GM19438 (cell line): Measurements from ENCODE around the gene TMEM145.

ENCODE experiments used
- ATAC-seq: cut with Tn5 transposase; IDR thresholded peaks from one replicate; pipeline ENCODE4 v1.9.1; 2021; ENCODE audit warnings: low read depth; ENCODE audit not compliant: unreplicated experiment

The TMEM145 gene

DNA sequence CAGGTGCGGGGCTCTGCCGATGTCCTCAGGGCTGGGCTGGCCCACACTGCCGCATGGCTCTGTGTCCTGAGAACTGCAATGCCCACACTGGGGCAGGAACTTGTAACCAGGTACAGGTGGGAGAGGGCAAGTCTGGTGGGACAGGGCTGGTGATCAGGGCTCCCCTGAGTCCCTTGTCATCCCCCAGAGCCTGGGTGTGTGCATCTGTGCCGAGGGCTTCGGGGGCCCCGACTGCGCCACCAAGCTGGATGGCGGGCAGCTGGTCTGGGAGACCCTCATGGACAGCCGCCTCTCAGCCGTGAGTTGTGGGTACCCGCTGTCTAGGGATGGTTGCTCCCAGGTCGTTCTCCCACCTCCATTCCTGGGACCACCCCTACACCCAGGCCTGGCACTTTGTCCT lies 42.8 kb downstream of the TMEM145 start:
- no peak for ATAC-seq

DNA sequence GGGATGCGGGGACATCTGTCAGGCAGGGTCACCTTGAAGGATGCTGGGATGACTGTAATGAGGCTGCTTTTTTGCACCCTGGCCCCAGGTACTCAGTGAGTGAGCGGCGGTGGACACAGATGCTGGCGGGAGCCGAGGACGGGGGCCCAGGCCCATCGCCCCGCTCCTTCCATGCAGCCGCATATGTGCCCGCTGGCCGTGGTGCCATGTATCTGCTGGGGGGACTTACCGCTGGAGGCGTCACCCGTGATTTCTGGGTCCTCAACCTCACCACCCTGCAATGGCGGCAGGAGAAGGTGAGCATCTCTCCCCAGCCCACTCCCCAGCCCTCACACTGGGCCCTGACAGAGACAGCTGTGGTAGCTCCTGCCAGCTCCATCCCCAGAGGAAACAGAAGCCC lies 43.6 kb downstream of the TMEM145 start:
- ATAC-seq = no peak

DNA sequence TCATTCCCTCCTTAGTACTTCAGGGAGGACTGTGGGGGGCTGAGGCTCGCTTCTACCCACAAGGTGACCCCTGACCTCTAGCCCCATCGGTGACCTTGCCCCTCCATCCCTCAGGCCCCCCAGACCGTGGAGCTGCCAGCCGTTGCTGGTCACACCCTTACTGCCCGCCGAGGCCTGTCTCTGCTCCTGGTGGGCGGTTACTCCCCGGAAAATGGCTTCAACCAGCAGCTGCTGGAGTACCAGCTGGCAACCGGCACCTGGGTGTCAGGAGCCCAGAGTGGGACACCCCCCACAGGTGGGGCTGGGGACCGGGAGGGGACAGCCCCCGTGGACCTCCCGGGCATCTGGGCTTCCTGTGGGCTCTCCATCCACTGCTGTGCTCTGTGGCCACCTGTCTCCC lies 44.2 kb downstream of the TMEM145 start:
- no peak for ATAC-seq

DNA sequence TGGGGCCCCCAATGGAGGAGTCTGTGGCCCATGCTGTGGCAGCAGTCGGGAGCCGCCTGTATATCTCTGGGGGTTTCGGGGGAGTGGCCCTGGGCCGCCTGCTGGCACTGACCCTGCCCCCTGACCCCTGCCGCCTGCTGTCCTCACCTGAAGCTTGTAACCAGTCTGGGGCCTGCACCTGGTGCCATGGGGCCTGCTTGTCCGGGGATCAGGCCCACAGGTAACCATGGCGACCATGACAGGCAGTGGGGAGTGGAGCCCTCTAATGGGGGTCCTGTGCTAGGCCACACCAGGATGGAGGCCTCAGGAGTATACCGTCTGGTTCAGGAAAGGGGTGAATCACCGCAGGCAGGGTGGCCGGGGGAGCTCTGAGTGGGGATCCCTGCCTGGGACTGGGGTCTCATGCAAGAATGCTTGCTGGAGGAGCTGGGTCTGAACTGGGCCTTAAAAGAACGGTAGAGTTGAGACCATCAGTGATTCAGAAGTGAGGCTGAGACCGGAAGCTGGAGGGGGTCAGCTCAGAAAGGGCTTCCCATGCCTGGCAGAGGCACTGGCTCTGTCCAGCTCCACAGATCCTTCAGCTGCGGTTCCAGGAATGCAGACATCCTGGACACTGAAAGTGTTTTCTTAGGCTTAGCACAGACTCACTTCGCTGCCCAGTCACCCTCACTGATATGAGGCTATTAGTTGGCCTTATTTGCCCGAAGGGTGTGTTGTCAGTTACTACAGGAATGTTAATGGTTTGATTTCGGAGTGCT lies 47.9 kb downstream of the TMEM145 start:
- ATAC-seq = no peak

DNA sequence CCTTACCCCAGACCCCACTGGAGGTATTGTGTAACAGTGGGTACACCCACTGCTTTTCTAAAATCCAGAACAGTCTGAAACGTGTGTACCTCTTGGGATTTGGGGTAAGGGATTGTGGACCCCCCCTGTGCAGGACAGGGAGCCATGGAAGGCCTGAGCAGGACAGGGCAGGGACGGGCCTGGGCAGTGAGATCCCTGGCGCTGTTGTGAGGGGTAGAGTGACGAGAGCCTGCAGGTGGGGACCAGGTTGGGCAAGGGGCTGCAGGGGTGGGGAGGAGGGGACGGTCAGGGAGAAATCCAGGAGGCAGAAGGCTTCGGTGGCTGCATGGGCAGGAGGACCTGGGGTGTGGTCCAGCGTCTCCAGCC lies 48.4 kb downstream of the TMEM145 start:
- no peak for ATAC-seq

DNA sequence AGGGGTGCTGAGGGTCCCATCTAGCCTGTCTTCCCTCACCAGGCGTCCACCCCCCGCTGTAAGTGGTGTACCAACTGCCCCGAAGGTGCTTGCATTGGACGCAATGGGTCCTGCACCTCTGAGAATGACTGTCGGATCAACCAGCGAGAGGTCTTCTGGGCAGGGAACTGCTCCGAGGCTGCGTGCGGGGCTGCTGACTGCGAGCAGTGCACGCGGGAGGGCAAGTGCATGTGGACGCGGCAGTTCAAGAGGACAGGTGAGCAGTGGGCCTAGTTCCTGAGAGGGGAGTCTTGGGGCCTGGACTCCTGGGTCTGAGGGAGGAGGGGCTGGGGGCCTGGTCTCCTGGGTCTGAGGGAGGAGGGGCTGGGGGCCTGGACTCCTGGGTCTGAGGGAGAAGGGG lies 49.2 kb downstream of the TMEM145 start:
- no peak for ATAC-seq

DNA sequence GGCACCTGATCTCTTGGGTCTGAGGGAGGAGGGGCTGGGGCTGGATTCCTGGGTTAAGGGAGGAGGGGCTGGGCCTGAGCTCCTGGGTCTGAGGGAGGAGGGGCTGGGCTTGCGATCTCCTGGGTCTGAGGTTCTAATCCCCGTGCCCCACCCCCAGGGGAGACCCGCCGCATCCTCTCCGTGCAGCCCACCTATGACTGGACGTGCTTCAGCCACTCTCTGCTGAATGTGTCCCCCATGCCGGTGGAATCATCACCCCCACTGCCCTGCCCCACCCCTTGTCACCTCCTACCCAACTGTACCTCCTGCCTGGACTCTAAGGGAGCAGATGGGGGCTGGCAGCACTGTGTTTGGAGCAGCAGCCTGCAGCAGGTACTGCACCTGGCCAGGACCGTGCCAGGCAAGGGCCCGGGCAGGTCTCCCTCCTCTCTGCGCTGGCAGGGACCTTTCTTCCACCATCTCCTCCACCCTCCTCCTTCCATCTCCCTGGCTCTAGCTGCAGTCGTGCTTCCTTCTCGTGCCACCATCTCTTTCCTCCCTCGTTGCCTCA lies 49.9 kb downstream of the TMEM145 start:
- ATAC-seq = no peak

DNA sequence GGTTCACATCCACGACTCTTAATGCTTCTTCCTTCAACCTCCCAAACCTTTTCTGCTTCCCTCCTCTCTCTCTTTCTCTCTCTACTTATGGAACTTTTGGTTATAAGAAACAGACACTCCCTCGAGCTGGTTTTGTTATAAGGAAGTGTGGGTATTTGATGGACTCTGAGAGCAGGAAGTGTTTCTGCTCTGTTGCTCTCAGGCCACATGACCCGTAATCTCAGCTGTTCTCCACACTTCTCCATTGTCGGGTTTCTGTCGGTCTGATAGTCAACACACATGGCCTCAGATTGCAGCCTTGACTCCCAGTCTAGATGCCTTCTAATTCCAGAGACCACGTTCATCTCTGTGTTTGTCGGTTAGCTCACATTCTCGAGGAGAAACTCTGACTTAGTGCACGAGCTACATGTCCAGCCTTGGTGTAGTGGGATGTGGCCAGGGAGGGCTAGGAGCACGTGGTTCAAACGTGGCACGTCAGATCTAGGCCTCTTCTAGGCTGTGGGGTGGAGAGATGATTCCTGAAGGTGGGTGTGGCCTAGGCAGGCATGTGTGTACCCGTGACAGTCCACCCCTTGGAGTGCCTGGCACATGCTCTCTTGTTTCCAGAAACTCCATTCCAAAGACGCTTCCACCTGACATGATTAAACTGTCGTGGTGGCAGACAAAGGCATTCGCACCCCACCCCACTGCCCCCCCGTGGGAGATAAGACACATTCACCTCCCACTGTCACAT lies 50.7 kb downstream of the TMEM145 start:
- no peak for ATAC-seq

DNA sequence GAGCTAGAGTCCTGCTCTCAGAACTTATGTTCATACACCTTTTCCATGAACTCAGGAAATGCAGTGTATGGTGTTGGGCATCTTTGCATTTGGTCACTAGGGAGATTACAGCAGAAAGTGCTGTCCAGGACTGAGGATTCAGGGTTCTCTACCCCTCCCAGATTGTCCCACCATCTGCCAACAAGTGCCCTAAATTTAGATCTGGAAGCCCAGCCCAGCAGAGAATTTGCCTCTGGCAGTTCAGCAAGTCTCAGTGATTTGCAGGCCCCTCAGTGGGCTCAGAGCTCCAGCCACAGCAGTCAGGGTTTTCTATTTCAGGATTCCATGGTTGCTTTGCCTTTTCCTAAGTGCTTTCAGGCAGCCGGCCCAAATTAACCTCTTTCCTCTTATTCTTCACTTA lies 53.6 kb downstream of the TMEM145 start:
- ATAC-seq = no peak

DNA sequence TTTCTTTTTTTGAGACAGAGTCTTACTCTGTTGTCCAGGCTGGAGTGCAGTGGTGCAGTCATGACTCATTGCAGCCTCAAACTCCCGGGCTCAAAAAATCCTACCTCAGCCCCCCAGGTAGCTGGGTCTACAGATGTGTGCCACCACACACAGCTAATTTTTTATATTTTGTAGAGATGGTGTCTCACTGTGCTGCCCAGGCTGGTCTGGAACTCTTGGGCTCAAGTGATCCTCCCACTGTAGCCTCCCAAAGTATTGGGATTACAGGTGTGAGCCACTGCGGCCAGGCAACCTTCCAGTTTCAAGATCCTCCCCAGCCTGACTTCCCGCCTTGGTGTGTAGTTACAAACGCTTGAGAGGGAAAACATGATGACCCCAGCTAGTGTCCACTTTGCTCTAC lies 54.8 kb downstream of the TMEM145 start:
- ATAC-seq = no peak

DNA sequence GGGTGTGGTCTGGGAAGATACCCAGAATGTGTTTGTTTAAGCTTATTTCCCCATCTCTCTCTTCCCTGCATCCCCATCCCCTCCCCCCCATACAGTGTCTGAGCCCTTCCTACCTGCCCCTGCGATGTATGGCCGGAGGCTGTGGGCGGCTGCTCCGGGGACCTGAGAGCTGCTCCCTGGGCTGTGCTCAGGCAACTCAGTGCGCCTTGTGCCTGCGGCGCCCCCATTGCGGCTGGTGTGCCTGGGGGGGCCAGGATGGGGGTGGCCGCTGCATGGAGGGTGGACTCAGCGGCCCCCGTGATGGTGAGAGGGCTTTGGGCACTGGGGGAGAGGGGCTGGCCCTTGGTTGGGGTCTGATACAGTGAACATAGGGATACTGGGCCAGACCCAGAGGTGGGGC lies 55.3 kb downstream of the TMEM145 start:
- no peak for ATAC-seq

DNA sequence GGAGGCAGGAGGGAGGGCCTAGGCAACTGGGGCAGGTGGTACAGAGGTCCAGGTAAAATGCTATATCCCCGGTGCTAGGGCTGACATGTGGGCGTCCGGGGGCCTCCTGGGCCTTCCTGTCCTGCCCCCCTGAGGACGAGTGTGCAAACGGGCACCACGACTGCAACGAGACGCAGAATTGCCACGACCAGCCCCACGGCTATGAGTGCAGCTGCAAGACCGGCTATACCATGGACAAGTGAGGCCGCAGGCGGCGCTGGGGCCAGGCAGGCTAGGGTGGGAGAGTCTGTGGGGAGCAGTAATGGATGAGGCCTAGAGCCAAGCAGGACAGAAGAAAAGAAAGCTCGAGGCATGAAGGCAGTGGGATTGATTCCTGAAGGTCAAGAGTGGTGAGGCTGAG lies 55.7 kb downstream of the TMEM145 start:
- no peak for ATAC-seq

DNA sequence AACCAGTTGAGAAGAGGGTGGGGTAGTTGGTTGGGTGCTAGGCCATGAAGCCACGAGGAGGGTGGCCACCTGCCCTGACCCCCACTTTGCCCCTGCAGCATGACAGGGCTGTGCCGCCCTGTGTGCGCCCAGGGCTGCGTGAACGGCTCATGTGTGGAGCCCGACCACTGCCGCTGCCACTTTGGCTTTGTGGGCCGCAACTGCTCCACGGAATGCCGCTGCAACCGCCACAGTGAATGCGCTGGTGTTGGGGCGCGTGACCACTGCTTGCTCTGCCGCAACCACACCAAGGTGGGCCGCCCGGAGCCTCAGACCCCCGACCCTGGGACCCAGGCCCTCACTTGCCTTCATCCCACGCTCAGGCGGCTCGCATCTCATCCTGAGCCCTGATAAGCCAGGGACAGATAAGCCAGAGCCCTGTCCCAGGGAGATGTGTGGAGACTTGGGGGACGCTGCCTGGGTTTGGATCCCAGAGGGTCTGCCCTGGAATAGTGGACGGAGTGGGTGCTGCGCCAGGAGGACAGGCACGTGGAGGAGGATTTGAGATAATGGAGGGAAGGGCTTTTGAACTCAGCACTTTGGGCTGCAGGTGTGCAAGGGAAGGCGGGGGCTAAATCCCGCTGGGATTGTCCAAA lies 56.4 kb downstream of the TMEM145 start:
- no peak for ATAC-seq

DNA sequence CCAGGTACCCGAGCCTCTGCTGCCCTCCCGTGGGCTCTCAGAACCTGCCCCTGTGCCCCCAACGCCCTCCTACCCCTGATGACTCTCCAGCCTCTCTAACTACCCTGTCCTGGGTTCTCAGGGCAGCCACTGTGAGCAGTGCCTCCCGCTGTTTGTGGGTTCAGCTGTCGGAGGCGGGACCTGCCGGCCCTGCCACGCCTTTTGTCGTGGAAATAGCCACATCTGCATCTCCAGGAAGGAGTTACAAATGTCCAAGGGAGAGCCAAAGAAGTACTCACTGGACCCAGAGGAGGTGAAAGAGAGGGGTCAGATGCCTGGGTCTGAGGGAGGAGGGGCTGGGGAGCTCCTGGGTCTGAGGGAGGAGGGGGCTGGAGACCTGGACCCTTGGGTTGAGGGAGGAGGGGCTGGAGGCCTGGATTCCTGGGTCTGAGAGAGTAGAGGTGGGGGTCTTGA lies 57.0 kb downstream of the TMEM145 start:
- ATAC-seq = no peak

DNA sequence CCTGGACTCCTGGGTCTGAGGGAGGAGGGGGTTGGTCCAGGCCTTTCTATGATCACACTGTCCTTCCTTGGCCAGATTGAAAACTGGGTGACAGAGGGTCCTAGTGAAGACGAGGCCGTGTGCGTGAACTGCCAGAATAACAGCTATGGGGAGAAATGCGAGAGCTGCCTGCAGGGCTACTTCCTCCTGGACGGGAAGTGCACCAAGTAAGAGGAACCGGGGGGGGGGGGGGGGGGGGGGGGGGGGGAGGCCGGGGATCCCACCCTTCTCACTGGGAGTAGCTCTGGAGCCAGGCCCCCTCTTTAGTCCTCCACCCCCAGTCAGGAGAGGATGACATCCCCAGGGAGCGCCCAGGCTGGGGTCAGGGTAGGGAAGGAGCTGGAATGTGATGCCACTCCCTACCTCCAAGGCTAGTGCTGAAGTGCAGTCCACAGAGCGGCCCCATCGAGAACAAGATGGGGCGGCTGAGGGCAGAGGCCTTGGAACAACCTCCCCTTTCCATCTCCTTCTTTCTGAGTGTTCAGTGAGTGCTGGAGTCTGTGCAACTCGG lies 57.6 kb downstream of the TMEM145 start:
- no peak for ATAC-seq
